Measurements from ENCODE around the gene SYAP1.

SYAP1 gene

GRCh38 chrX:16788477-16788876, 69.1 kb downstream of the SYAP1 start:
- Histone ChIP-seq H3K27ac (replicated peaks) (no peak overlapping the region), H3K27me3 (ENCODE audit: insufficient read depth, poor library complexity, severe bottlenecking) (no peaks in the 10 kb centered on the region), H3K4me3 (replicated peaks; ENCODE audit: insufficient read depth, low read length) (no peak overlapping the region)
- no peak for TF ChIP-seq CTCF (IDR thresholded peaks at IDR 0.05; ENCODE audit: insufficient read depth, low read length)
- no peak for TF ChIP-seq SPI1 (IDR thresholded peaks at IDR 0.05; ENCODE audit: borderline replicate concordance, low read depth)
- TF ChIP-seq GABPA (IDR thresholded peaks at IDR 0.05; ENCODE audit: low read depth) = no peak
- no peak for TF ChIP-seq POLR2AphosphoS5 (IDR thresholded peaks at IDR 0.05; ENCODE audit: low read depth)
- TF ChIP-seq REST (IDR thresholded peaks at IDR 0.05; ENCODE audit: insufficient replicate concordance, low read depth) = no peak
- DNase-seq (ENCODE audit: low read depth in 1 of 2, low spot score in 1 of 2) = peak in 1 of 2 experiments; percentile 25

- no peak overlapping the region for H3K4me3 ChIP-seq (replicated peaks; ENCODE audit: insufficient read depth, low read length)
- DNase-seq (ENCODE audit: low read depth in 1 of 2, low spot score in 1 of 2) = no peak
- H3K27ac ChIP-seq (replicated peaks) = no peak overlapping the region
- H3K27me3 ChIP-seq (ENCODE audit: insufficient read depth, poor library complexity, severe bottlenecking) = no peaks in the 10 kb centered on the region
- no peak for TF ChIP-seq CTCF (IDR thresholded peaks at IDR 0.05; ENCODE audit: insufficient read depth, low read length)
- TF ChIP-seq GABPA (IDR thresholded peaks at IDR 0.05; ENCODE audit: low read depth) = no peak
- TF ChIP-seq SPI1 (IDR thresholded peaks at IDR 0.05; ENCODE audit: borderline replicate concordance, low read depth) = no peak
- TF ChIP-seq REST (IDR thresholded peaks at IDR 0.05; ENCODE audit: insufficient replicate concordance, low read depth) = no peak
- no peak for TF ChIP-seq POLR2AphosphoS5 (IDR thresholded peaks at IDR 0.05; ENCODE audit: low read depth)
These were observed 76.9 kb downstream of the SYAP1 start for GRCh38 chrX:16796298-16796697.

- Histone ChIP-seq H3K27ac (replicated peaks) (peak overlapping the region; percentile 36), H3K4me3 (replicated peaks; ENCODE audit: insufficient read depth, low read length) (no peak overlapping the region), H3K27me3 (ENCODE audit: insufficient read depth, poor library complexity, severe bottlenecking) (no peaks in the 10 kb centered on the region)
- TF ChIP-seq CTCF (IDR thresholded peaks at IDR 0.05; ENCODE audit: insufficient read depth, low read length) = no peak
- TF ChIP-seq REST (IDR thresholded peaks at IDR 0.05; ENCODE audit: insufficient replicate concordance, low read depth) = no peak
- TF ChIP-seq POLR2AphosphoS5 (IDR thresholded peaks at IDR 0.05; ENCODE audit: low read depth) = no peak
- TF ChIP-seq SPI1 (IDR thresholded peaks at IDR 0.05; ENCODE audit: borderline replicate concordance, low read depth) = no peak
- no peak for TF ChIP-seq GABPA (IDR thresholded peaks at IDR 0.05; ENCODE audit: low read depth)
- DNase-seq (ENCODE audit: low read depth in 1 of 2, low spot score in 1 of 2) = peak in 1 of 2 experiments; percentile 49
These were observed 77.9 kb downstream of the SYAP1 start for GRCh38 chrX:16797358-16797757.

Measured in HL-60 (cell line).